HG03159 (cell line): ENCODE data around the gene COL27A1.
"Not testable (repeated sequence)": the region's sequence is repeated elsewhere in the genome, so short reads cannot be mapped to it uniquely, and the experiment has no call there.

Experiments
- ATAC-seq: cut with Tn5 transposase; IDR thresholded peaks from one replicate; pipeline ENCODE4 v1.9.1; 2021; ENCODE audit warnings: mild to moderate bottlenecking, moderate library complexity; ENCODE audit not compliant: unreplicated experiment

COL27A1 gene

GRCh38 chr9:114122136-114123027 lies 33.0 kb upstream of the COL27A1 start:
- no peak for ATAC-seq

- no peak for ATAC-seq
Measured at GRCh38 chr9:114123031-114123977, 32.0 kb upstream of the COL27A1 start.

- no peak for ATAC-seq
Measured at GRCh38 chr9:114124138-114124537, 31.2 kb upstream of the COL27A1 start.

GRCh38 chr9:114124666-114125475 lies 30.5 kb upstream of the COL27A1 start:
- ATAC-seq: no peak

- no peak for ATAC-seq
Measured at GRCh38 chr9:114125476-114126013, 29.8 kb upstream of the COL27A1 start.

- ATAC-seq: no peak
Measured at GRCh38 chr9:114126247-114127060, 28.9 kb upstream of the COL27A1 start.

- ATAC-seq: not testable (repeated sequence)
Measured at GRCh38 chr9:114128759-114129158, 26.6 kb upstream of the COL27A1 start.

GRCh38 chr9:114130141-114130540 lies 25.2 kb upstream of the COL27A1 start:
- no peak for ATAC-seq

- no peak for ATAC-seq
Measured at GRCh38 chr9:114130624-114131277, 24.6 kb upstream of the COL27A1 start.

- no peak for ATAC-seq
Measured at GRCh38 chr9:114131808-114132549, 23.4 kb upstream of the COL27A1 start.

GRCh38 chr9:114132550-114132918 lies 22.8 kb upstream of the COL27A1 start:
- no peak for ATAC-seq

- ATAC-seq: no peak
Measured at GRCh38 chr9:114134827-114135396, 20.4 kb upstream of the COL27A1 start.

- ATAC-seq: no peak
Measured at GRCh38 chr9:114137831-114138230, 17.5 kb upstream of the COL27A1 start.

GRCh38 chr9:114138552-114138971 lies 16.8 kb upstream of the COL27A1 start:
- no peak for ATAC-seq

- no peak for ATAC-seq
Measured at GRCh38 chr9:114139071-114139470, 16.3 kb upstream of the COL27A1 start.

- no peak for ATAC-seq
Measured at GRCh38 chr9:114140401-114140800, 14.9 kb upstream of the COL27A1 start.

- ATAC-seq: no peak
Measured at GRCh38 chr9:114140850-114141249, 14.5 kb upstream of the COL27A1 start.
